ENCODE results near the gene VEZF1. TPM values are rescaled to one million over a fixed set of nuclear protein-coding genes. Genes with fewer than 3 reads are reported as not detected.

The VEZF1 gene
- total RNA-seq, 2 donors from 2014 or later: 65.9 to 77.1 TPM

GRCh38 chr17:57986841-57987580 is 1.0 kb downstream of the VEZF1 start:
- TF ChIP-seq CTCF (IDR thresholded peaks at IDR 0.05): no peak
- no peaks in the 10 kb centered on the region for H3K9me3 ChIP-seq
- H3K27ac ChIP-seq: peak overlapping the region; percentile 98 to 99
- no peak for DNase-seq (ENCODE audit: low spot score)
- no peaks in the 10 kb centered on the region for H3K27me3 ChIP-seq
- H3K36me3 ChIP-seq: no peaks in the 10 kb centered on the region
- H3K4me3 ChIP-seq: peak overlapping the region; percentile 87 to 91
- H3K4me1 ChIP-seq: peaks cover 0 to 65% of the 10 kb centered on the region in 2 donors

- TF ChIP-seq CTCF (IDR thresholded peaks at IDR 0.05): no peak
- Histone ChIP-seq H3K27me3 (no peaks in the 10 kb centered on the region), H3K9me3 (no peaks in the 10 kb centered on the region), H3K36me3 (peaks cover 4% of the 10 kb centered on the region), H3K4me1 (peaks cover 0 to 71% of the 10 kb centered on the region in 2 donors), H3K4me3 (no peak overlapping the region), H3K27ac (peak overlapping the region; percentile 98 to 99)
- DNase-seq (ENCODE audit: low spot score): no peak
Measured at GRCh38 chr17:57985675-57985974, 2.4 kb downstream of the VEZF1 start.

GRCh38 chr17:57984936-57985674 is 2.9 kb downstream of the VEZF1 start:
- no peak for TF ChIP-seq CTCF (IDR thresholded peaks at IDR 0.05)
- no peak for DNase-seq (ENCODE audit: low spot score)
- no peaks in the 10 kb centered on the region for H3K27me3 ChIP-seq
- peaks cover 0 to 71% of the 10 kb centered on the region in 2 donors for H3K4me1 ChIP-seq
- H3K27ac ChIP-seq: peak overlapping the region; percentile 98 to 99
- H3K36me3 ChIP-seq: peaks cover 9% of the 10 kb centered on the region
- no peaks in the 10 kb centered on the region for H3K9me3 ChIP-seq
- H3K4me3 ChIP-seq: no peak overlapping the region

GRCh38 chr17:57984261-57984890 is 3.7 kb downstream of the VEZF1 start:
- H3K4me1 ChIP-seq: peaks cover 0 to 63% of the 10 kb centered on the region in 2 donors
- DNase-seq (ENCODE audit: low spot score): no peak
- no peaks in the 10 kb centered on the region for H3K27me3 ChIP-seq
- H3K9me3 ChIP-seq: no peaks in the 10 kb centered on the region
- peak overlapping the region in 1 of 2 donors; percentile 99 for H3K27ac ChIP-seq
- no peak for TF ChIP-seq CTCF (IDR thresholded peaks at IDR 0.05)
- no peak overlapping the region for H3K4me3 ChIP-seq
- H3K36me3 ChIP-seq: peaks cover 16% of the 10 kb centered on the region

- Histone ChIP-seq H3K27ac (peak overlapping the region in 1 of 2 donors; percentile 3), H3K9me3 (no peaks in the 10 kb centered on the region), H3K27me3 (no peaks in the 10 kb centered on the region), H3K4me3 (no peak overlapping the region), H3K36me3 (peaks cover 25% of the 10 kb centered on the region), H3K4me1 (peaks cover 0 to 54% of the 10 kb centered on the region in 2 donors)
- TF ChIP-seq CTCF (IDR thresholded peaks at IDR 0.05): no peak
- no peak for DNase-seq (ENCODE audit: low spot score)
Measured at GRCh38 chr17:57983446-57983845, 4.6 kb downstream of the VEZF1 start.

Measured in right atrium auricular region (tissue), 2 donors.